ENCODE results near the gene TLCD4. TPM values are rescaled to one million over a fixed set of nuclear protein-coding genes. Genes with fewer than 3 reads are reported as not detected.

Gene TLCD4
- total and polyA plus RNA-seq, 2 of the 13 experiments (the other 11 are each of a cell fraction or from before 2014, with no cell fraction given): 4.7 to 14.5 TPM

GRCh38 chr1:95116580-95117206 is 462 bp upstream of the TLCD4 start (continued):
- TF ChIP-seq NFAT5 (CRISPR knock-in tag; IDR thresholded peaks at IDR 0.05): 0 out of 2 replicates have a peak, but pooled peaks have one; percentile 2
- TF ChIP-seq ZNF562 (CRISPR knock-in tag; IDR thresholded peaks at IDR 0.05; ENCODE audit: borderline replicate concordance): no peak
- TF ChIP-seq E2F1 (CRISPR knock-in tag; IDR thresholded peaks at IDR 0.05): 0 out of 2 replicates have a peak, but pooled peaks have one; percentile 38
- TF ChIP-seq BCL6 (CRISPR knock-in tag; IDR thresholded peaks at IDR 0.05): peak; percentile 78
- no peak for TF ChIP-seq NR2F2 (IDR thresholded peaks at IDR 0.05; ENCODE audit: borderline replicate concordance, low read depth)
- TF ChIP-seq STAG1 (CRISPR knock-in tag; IDR thresholded peaks at IDR 0.05): peak; percentile 51
- 0 out of 2 replicates have a peak, but pooled peaks have one; percentile 30 for TF ChIP-seq REL (CRISPR knock-in tag; conservative IDR thresholded peaks at IDR 0.05)
- TF ChIP-seq RBAK (CRISPR knock-in tag; IDR thresholded peaks at IDR 0.05): peak; percentile 66; the same call in 1 of the 2 replicates
- TF ChIP-seq HNRNPL (IDR thresholded peaks at IDR 0.05; ENCODE audit: low read depth, low read length): 0 out of 2 replicates have a peak, but pooled peaks have one; percentile 33
- TF ChIP-seq ATF2 (CRISPR knock-in tag; IDR thresholded peaks at IDR 0.05): peak; percentile 30; the same call in 1 of the 2 replicates
- no peak for TF ChIP-seq FOXP1 (IDR thresholded peaks at IDR 0.05)
- TF ChIP-seq FOXP1 (CRISPR knock-in tag; IDR thresholded peaks at IDR 0.05): no peak
- no peak for TF ChIP-seq FLYWCH1 (CRISPR knock-in tag; IDR thresholded peaks at IDR 0.05)
- TF ChIP-seq KDM2A (CRISPR knock-in tag; IDR thresholded peaks at IDR 0.05; ENCODE audit: borderline replicate concordance, low read depth): no peak
- TF ChIP-seq ZNF878 (CRISPR knock-in tag; IDR thresholded peaks at IDR 0.05): no peak
- TF ChIP-seq ATF4 (CRISPR knock-in tag; IDR thresholded peaks at IDR 0.05): 0 out of 4 replicates have a peak, but pooled peaks of 1 of the 2 experiments have one; percentile 13
- no peak for TF ChIP-seq CSRNP1 (CRISPR knock-in tag; IDR thresholded peaks at IDR 0.05)
- no peak for TF ChIP-seq THYN1 (CRISPR knock-in tag; IDR thresholded peaks at IDR 0.05; ENCODE audit: borderline replicate concordance, low read depth)
- no peak for TF ChIP-seq CHCHD3 (CRISPR knock-in tag; IDR thresholded peaks at IDR 0.05)
- TF ChIP-seq ZFP36L2 (CRISPR knock-in tag; IDR thresholded peaks at IDR 0.05): no peak
